HepG2 (cell line): Measurements from ENCODE around the gene TCF7L2. TPM values are rescaled to one million over a fixed set of nuclear protein-coding genes. Genes with fewer than 3 reads are reported as not detected.

Experiments used
- ARNT2 ChIP-seq: sonication (generic); formaldehyde crosslinking; IDR thresholded peaks from 2 replicates; pipeline ENCODE4 v1.8.0; 2022; ENCODE audit warnings: mild to moderate bottlenecking, low read depth, missing genetic modification reagents, moderate library complexity
- ETS1 ChIP-seq: sonication (generic); formaldehyde crosslinking; IDR thresholded peaks from 2 replicates; pipeline ENCODE4 v1.4.0; 2020; ENCODE audit warnings: missing genetic modification reagents
- HMG20B ChIP-seq: conservative IDR thresholded peaks from 2 replicates; pipeline ENCODE4 v1.6.1; 2016; ENCODE audit warnings: missing genetic modification reagents, missing compliant biosample characterization
- MAX ChIP-seq: IDR thresholded peaks from 2 replicates; pipeline ENCODE4 v1.6.1; 2012; ENCODE audit warnings: inconsistent platforms
- MXD4 ChIP-seq: IDR thresholded peaks from 2 replicates; pipeline ENCODE4 v1.6.1; 2016; ENCODE audit warnings: mild to moderate bottlenecking, missing biosample characterization, missing genetic modification reagents
- PHF21A ChIP-seq: sonication (generic); formaldehyde crosslinking; IDR thresholded peaks from 2 replicates; pipeline ENCODE4 v1.5.0; 2020; ENCODE audit warnings: mild to moderate bottlenecking, missing genetic modification reagents
- PREB ChIP-seq: sonication (generic); formaldehyde crosslinking; IDR thresholded peaks from 2 replicates; pipeline ENCODE4 v1.4.0; 2020; ENCODE audit warnings: missing genetic modification reagents
- RELA ChIP-seq: sonication (generic); formaldehyde crosslinking; IDR thresholded peaks from 2 replicates; pipeline ENCODE4 v1.4.0; 2020; ENCODE audit warnings: missing genetic modification reagents
- TBX2 ChIP-seq: sonication (generic); formaldehyde crosslinking; IDR thresholded peaks from 2 replicates; pipeline ENCODE4 v1.5.0; 2020; ENCODE audit warnings: missing genetic modification reagents, mild to moderate bottlenecking, borderline replicate concordance
- ZFX ChIP-seq: sonication (generic); formaldehyde crosslinking; IDR thresholded peaks from 2 replicates; pipeline ENCODE4 v1.4.0; 2020; ENCODE audit warnings: mild to moderate bottlenecking, low read depth, missing genetic modification reagents, moderate library complexity
- ZNF124 ChIP-seq: sonication (generic); formaldehyde crosslinking; IDR thresholded peaks from 2 replicates; pipeline ENCODE4 v1.4.0; 2020; ENCODE audit warnings: missing genetic modification reagents
- ZNF512B ChIP-seq: sonication (generic); formaldehyde crosslinking; IDR thresholded peaks from 2 replicates; pipeline ENCODE4 v1.5.1; 2020; ENCODE audit warnings: missing genetic modification reagents, mild to moderate bottlenecking, borderline replicate concordance
- ZNF687 ChIP-seq: sonication (generic); formaldehyde crosslinking; IDR thresholded peaks from 2 replicates; pipeline ENCODE4 v1.5.1; 2020; ENCODE audit warnings: mild to moderate bottlenecking, missing genetic modification reagents, moderate library complexity
- ZNF770 ChIP-seq: sonication (generic); formaldehyde crosslinking; IDR thresholded peaks from 2 replicates; pipeline ENCODE4 v1.5.0; 2020; ENCODE audit warnings: mild to moderate bottlenecking, missing genetic modification reagents
- ZNF781 ChIP-seq: sonication (generic); formaldehyde crosslinking; IDR thresholded peaks from 2 replicates; pipeline ENCODE4 v1.5.1; 2020; ENCODE audit warnings: borderline replicate concordance, mild to moderate bottlenecking, missing genetic modification reagents; ENCODE audit errors: not compliant biosample characterization
- polyA plus RNA-seq, 8 experiments: library from polyadenylated mRNA; depleted of rRNA in 3 of 8; stranded (reverse) in 7 of 8; unstranded in 1 of 8; fragments of >200 nt; fragmentation: Illumina TruSeq in 4 of 8; extraction: Trizol in 4 of 8; gene quantifications; 2 replicates each; pipeline versions ENCODE4 v1.2.1 to v1.2.3, GENCODE V29; 2011 to 2016; ENCODE audit warnings: low read depth in 4 of 8, missing spikeins in 1 of 8, mixed read lengths in 1 of 8; ENCODE audit not compliant: insufficient read depth in 1 of 8
- total RNA-seq, 5 experiments: library from RNA; depleted of rRNA; stranded (reverse); fragments of >200 nt; fragmentation: Illumina TruSeq; extraction: Trizol; gene quantifications; 2 replicates each; pipeline ENCODE4 v1.2.3, GENCODE V29; 2016; ENCODE audit warnings: low read depth in 1 of 5

TCF7L2 gene
- total and polyA plus RNA-seq, 2 of the 13 experiments (the other 11 are each of a cell fraction or from before 2014, with no cell fraction given), result 3.9 to 13.7 TPM

GRCh38 chr10:112952282-112953173, 2.5 kb downstream of the TCF7L2 start (continued):
- peak; percentile 53; the same call in 1 of the 2 replicates for TF ChIP-seq ZNF687
- TF ChIP-seq ZNF124 (CRISPR knock-in tag), result no peak
- TF ChIP-seq ZFX, result peak; percentile 48; the same call in 1 of the 2 replicates
- no peak for TF ChIP-seq RELA
- TF ChIP-seq MXD4 (CRISPR knock-in tag), result no peak
- TF ChIP-seq ETS1 (CRISPR knock-in tag), result no peak
- peak; percentile 42; the same call in 1 of the 2 replicates for TF ChIP-seq PHF21A (CRISPR knock-in tag)
- TF ChIP-seq HMG20B, result no peak
- peak; percentile 54; the same call in 1 of the 2 replicates for TF ChIP-seq TBX2 (CRISPR knock-in tag)
- 0 out of 2 replicates have a peak, but pooled peaks have one; percentile 47 for TF ChIP-seq ARNT2 (CRISPR knock-in tag)
- TF ChIP-seq ZNF512B, result 0 out of 2 replicates have a peak, but pooled peaks have one; percentile 7
- 0 out of 2 replicates have a peak, but pooled peaks have one; percentile 6 for TF ChIP-seq ZNF770 (CRISPR knock-in tag)
- TF ChIP-seq MAX, result 0 out of 2 replicates have a peak, but pooled peaks have one; percentile 15
- TF ChIP-seq PREB (CRISPR knock-in tag), result no peak
- peak; percentile 1 for TF ChIP-seq ZNF781 (CRISPR knock-in tag)
